Kidney (tissue), 14 donors: Measurements from ENCODE around the gene PRDM16. TPM values are rescaled to one million over a fixed set of nuclear protein-coding genes. Genes with fewer than 3 reads are reported as not detected.

ENCODE experiments used
- DNase-seq, 5 donors: peaks; one replicate each; pipeline ENCODE4 v3.0.0-alpha.2; 2013 to 2020
- FAIRE-seq: peaks from 2 replicates; lab custom pipeline; 2012; peaks lifted over from hg19 to GRCh38; lab: Jason Lieb, UNC
- H3K27ac ChIP-seq, 2 donors: one replicate each; pipeline ENCODE4 v1.7.0; 2013; ENCODE audit warnings: low read depth in 2 of 2, low read length in 2 of 2, inconsistent platforms in 1 of 2
- H3K27me3 ChIP-seq: one replicate; pipeline ENCODE4 v1.7.1; 2013; ENCODE audit warnings: low read length, inconsistent platforms; ENCODE audit not compliant: control insufficient read depth, insufficient read depth
- H3K36me3 ChIP-seq, 3 donors: one replicate each; pipeline versions ENCODE4 v1.7.0 to v1.7.1; 2013; ENCODE audit warnings: low read length in 3 of 3, control low read depth in 1 of 3, inconsistent platforms in 1 of 3; ENCODE audit not compliant: insufficient read depth in 3 of 3, control insufficient read depth in 2 of 3
- H3K4me1 ChIP-seq, 3 donors: one replicate each; pipeline versions ENCODE4 v1.7.0 to v1.7.1; 2013; ENCODE audit warnings: low read length in 3 of 3, inconsistent platforms in 1 of 3, low read depth in 1 of 3; ENCODE audit not compliant: control insufficient read depth in 2 of 3, insufficient read depth in 2 of 3
- H3K4me3 ChIP-seq, 3 donors: one replicate each; pipeline versions ENCODE4 v1.7.0 to v1.8.1; 2013; ENCODE audit warnings: low read length in 3 of 3, control low read depth in 1 of 3, inconsistent platforms in 1 of 3
- H3K9ac ChIP-seq, 3 donors: one replicate each; pipeline versions ENCODE4 v1.7.0 to v1.7.1; 2013; ENCODE audit warnings: low read length in 3 of 3, control low read depth in 1 of 3, inconsistent platforms in 1 of 3
- H3K9me3 ChIP-seq, 3 donors: one replicate each; pipeline versions ENCODE4 v1.7.0 to v1.7.1; 2013; ENCODE audit warnings: low read length in 3 of 3, control low read depth in 1 of 3, inconsistent platforms in 1 of 3; ENCODE audit not compliant: control insufficient read depth in 2 of 3, insufficient read depth in 1 of 3
- CTCF ChIP-seq: IDR thresholded peaks from 3 replicates; pipeline ENCODE4 v1.5.1; 2012; ENCODE audit warnings: mild to moderate bottlenecking, moderate library complexity, borderline replicate concordance; ENCODE audit not compliant: insufficient read depth; ENCODE audit errors: extremely low read depth
- intact Hi-C: fragments of 100-400 bp; cut with DNase I; formaldehyde crosslinking; loops from one replicate; pipeline ENCODE4 v1.11.1; 2022
- polyA plus RNA-seq: library from polyadenylated mRNA; stranded (reverse); fragments of 350-450 nt; fragmentation: Illumina TruSeq; extraction: RNeasy Lipid Tissue Mini Kit (QIAGEN cat#74804); gene quantifications from one replicate; pipeline ENCODE4 v1.2.3, GENCODE V29; 2014; ENCODE audit warnings: low read depth, low replicate concordance; ENCODE audit not compliant: insufficient read depth
- total RNA-seq: library from RNA; stranded (reverse); fragmentation: NEBNext Ultra II Directional; extraction: Animal tissue kit (Norgen Biotek cat#: 25700); gene quantifications from one replicate; pipeline ENCODE4 v1.2.1, GENCODE V29; 2021
- donor health status: control.
- donor health status: control.
- donor health status: control.
- donor health status: control.
- donor health status: control.
- donor health status: DM: yes; HTN: yes; CAD: no.
- donor health status: Normal renal cell carcinoma (clear cell type).

PRDM16 gene
- total and polyA plus RNA-seq, 2 donors from 2014 or later: 3.0 to 21.9 TPM

GRCh38 chr1:3141836-3142235 lies 72.8 kb downstream of the PRDM16 start:
- H3K4me1 ChIP-seq: no peaks in the 10 kb centered on the region
- H3K4me3 ChIP-seq: no peak overlapping the region
- no peak overlapping the region for H3K27ac ChIP-seq
- no peak overlapping the region for H3K9ac ChIP-seq
- intact Hi-C loops: no loop called here
- no peaks in the 10 kb centered on the region for H3K36me3 ChIP-seq
- no peak for FAIRE-seq
- no peak for TF ChIP-seq CTCF
- H3K27me3 ChIP-seq: peaks cover 27% of the 10 kb centered on the region
- H3K9me3 ChIP-seq: no peaks in the 10 kb centered on the region
- DNase-seq: no peak

GRCh38 chr1:3142236-3142635 lies 73.2 kb downstream of the PRDM16 start:
- DNase-seq (no peak), FAIRE-seq (no peak)
- Histone ChIP-seq H3K36me3 (no peaks in the 10 kb centered on the region), H3K27ac (no peak overlapping the region), H3K27me3 (peaks cover 27% of the 10 kb centered on the region), H3K9ac (no peak overlapping the region), H3K4me1 (no peaks in the 10 kb centered on the region), H3K9me3 (no peaks in the 10 kb centered on the region), H3K4me3 (no peak overlapping the region)
- no peak for TF ChIP-seq CTCF
- intact Hi-C loops: no loop called here

GRCh38 chr1:3142751-3143150 lies 73.7 kb downstream of the PRDM16 start:
- Histone ChIP-seq H3K27ac (no peak overlapping the region), H3K4me1 (no peaks in the 10 kb centered on the region), H3K9me3 (no peaks in the 10 kb centered on the region), H3K36me3 (no peaks in the 10 kb centered on the region), H3K4me3 (no peak overlapping the region), H3K27me3 (peaks cover 27% of the 10 kb centered on the region), H3K9ac (no peak overlapping the region)
- no peak for TF ChIP-seq CTCF
- no peak for DNase-seq
- FAIRE-seq: no peak
- intact Hi-C loops: no loop called here
